HCT116 (cell line): ENCODE data around the gene KLHL11. TPM values are rescaled to one million over a fixed set of nuclear protein-coding genes. Genes with fewer than 3 reads are reported as not detected.

ENCODE experiments used
- ATAC-seq: fragments of 200-7000 bp; cut with Tn5 transposase; 2 replicates; pipeline ENCODE4 v1.9.1; 2020; ENCODE audit warnings: mild to moderate bottlenecking, moderate library complexity
- BruUV-seq: library from RNA; stranded (reverse); fragments of 400-500 nt; replicated peaks from 2 replicates; lab custom pipeline; 2021; lab: Mats Ljungman, UMichigan
- CTCF ChIA-PET: fragments of 300-600 bp; sonication (Branson Sonifier 250); formaldehyde crosslinking; loops from one replicate; lab custom pipeline; 2021; ENCODE audit warnings: antibody characterized with exemption; lab: Charles Lee
- POLR2A ChIA-PET: fragments of 300-600, 350-600 bp; sonication (Branson Sonifier 250); formaldehyde crosslinking; loops from one replicate; lab custom pipeline; 2021; ENCODE audit warnings: antibody characterized with exemption; lab: Charles Lee
- RAD21 ChIA-PET, 2 experiments: fragments of 300-600 bp; sonication (Branson Sonifier 250); formaldehyde crosslinking; loops; one replicate each; lab custom pipeline; 2023; ENCODE audit warnings: low total read pairs in 2 of 2; ENCODE audit not compliant: uncharacterized antibody in 2 of 2, unreplicated experiment in 2 of 2, low non-redundant PET in 1 of 2; lab: Charles Lee
- DNase-seq: peaks from one replicate; pipeline ENCODE4 v3.0.0-alpha.2; 2010; ENCODE audit warnings: low read depth, low spot score
- H2AFZ ChIP-seq: fragments of 200-600 bp; shearing (Covaris generic), sonication (generic); 2 replicates; pipeline ENCODE4 v1.6.1; 2017; ENCODE audit warnings: low read depth, mixed run types, mixed read lengths, antibody characterized with exemption, low read length; ENCODE audit not compliant: poor library complexity, severe bottlenecking
- H3K27ac ChIP-seq: 2 replicates; pipeline ENCODE4 v1.5.1; 2012; ENCODE audit warnings: low read depth, low read length
- H3K27me3 ChIP-seq: fragments of 200-600 bp; sonication (generic); 2 replicates; pipeline ENCODE4 v1.6.1; 2016; ENCODE audit warnings: mixed run types, low read length, mixed read lengths; ENCODE audit not compliant: insufficient read depth
- H3K36me3 ChIP-seq, 2 experiments: fragments of 200-500 bp in 1 of 2; fragments of 200-600 bp in 1 of 2; sonication (Bioruptor generic) in 1 of 2; sonication (generic) in 1 of 2; 2 replicates each; pipeline versions ENCODE4 v1.5.1 to v1.6.1; 2014 to 2016; ENCODE audit warnings: low read length in 2 of 2, inconsistent platforms in 1 of 2, mixed read lengths in 1 of 2, mixed run types in 1 of 2; ENCODE audit not compliant: insufficient read depth in 2 of 2, control insufficient read depth in 1 of 2
- H3K4me1 ChIP-seq, 2 experiments: fragments of 200-600 bp in 1 of 2; sonication (generic) in 1 of 2; 2 replicates each; pipeline versions ENCODE4 v1.5.1 to v1.6.1; 2012 to 2017; ENCODE audit warnings: low read length in 2 of 2, inconsistent platforms in 1 of 2, mild to moderate bottlenecking in 1 of 2, mixed read lengths in 1 of 2, mixed run types in 1 of 2, moderate library complexity in 1 of 2; ENCODE audit not compliant: insufficient read depth in 2 of 2, control insufficient read depth in 1 of 2
- H3K4me2 ChIP-seq: fragments of 200-600 bp; sonication (generic); 2 replicates; pipeline ENCODE4 v1.6.1; 2017; ENCODE audit warnings: mixed run types, low read length, mixed read lengths
- H3K4me3 ChIP-seq, 2 experiments: fragments of 200-600 bp in 1 of 2; sonication (generic) in 1 of 2; replicated peaks in 1 of 2; 2 replicates each; pipeline ENCODE4 v1.5.1; 2011 to 2016; ENCODE audit warnings: low read length in 2 of 2, control low read depth in 1 of 2, low read depth in 1 of 2, mild to moderate bottlenecking in 1 of 2, mixed read lengths in 1 of 2, mixed run types in 1 of 2
- H3K79me2 ChIP-seq: fragments of 200-600 bp; sonication (generic); 2 replicates; pipeline ENCODE4 v1.6.1; 2017; ENCODE audit warnings: mild to moderate bottlenecking, mixed run types, low read length, moderate library complexity, mixed read lengths; ENCODE audit not compliant: insufficient read depth
- H3K9ac ChIP-seq: fragments of 200-600 bp; sonication (generic); 2 replicates; pipeline ENCODE4 v1.6.1; 2016; ENCODE audit warnings: low read length, mixed read lengths
- H3K9me2 ChIP-seq: fragments of 200-600 bp; sonication (generic), shearing (Covaris generic); 2 replicates; pipeline ENCODE4 v1.6.1; 2017; ENCODE audit warnings: mixed run types, mild to moderate bottlenecking, moderate library complexity; ENCODE audit not compliant: insufficient read depth
- H3K9me3 ChIP-seq, 2 experiments: fragments of 200-500 bp in 1 of 2; fragments of 200-600 bp in 1 of 2; sonication (Bioruptor generic) in 1 of 2; sonication (generic) in 1 of 2; 2 replicates each; pipeline ENCODE4 v1.6.1; 2014 to 2017; ENCODE audit warnings: low read length in 2 of 2, mixed read lengths in 2 of 2, inconsistent platforms in 1 of 2, low read depth in 1 of 2, mild to moderate bottlenecking in 1 of 2, mixed run types in 1 of 2, moderate library complexity in 1 of 2; ENCODE audit not compliant: control insufficient read depth in 1 of 2, insufficient read depth in 1 of 2
- H4K20me1 ChIP-seq: fragments of 200-600 bp; sonication (generic), shearing (Covaris generic); 2 replicates; pipeline ENCODE4 v1.6.1; 2017; ENCODE audit warnings: mixed run types, mild to moderate bottlenecking, moderate library complexity; ENCODE audit not compliant: insufficient read depth
- ATF3 ChIP-seq: IDR thresholded peaks from 2 replicates; pipeline ENCODE4 v1.6.1; 2012
- EGR1 ChIP-seq: IDR thresholded peaks from 2 replicates; pipeline ENCODE4 v1.6.1; 2012; ENCODE audit warnings: low read depth
- FOSL1 ChIP-seq: IDR thresholded peaks from 2 replicates; pipeline ENCODE4 v1.6.1; 2012; ENCODE audit warnings: low read depth
- JUND ChIP-seq: IDR thresholded peaks from 2 replicates; pipeline ENCODE4 v1.6.1; 2012
- POLR2AphosphoS5 ChIP-seq: IDR thresholded peaks from 2 replicates; pipeline ENCODE4 v1.6.1; 2011; ENCODE audit warnings: mild to moderate bottlenecking, low read depth, low read length, moderate library complexity
- RAD21 ChIP-seq: IDR thresholded peaks from 2 replicates; pipeline ENCODE4 v1.6.1; 2012; ENCODE audit warnings: low read depth, mild to moderate bottlenecking
- SIN3A ChIP-seq: IDR thresholded peaks from 2 replicates; pipeline ENCODE4 v1.6.1; 2012; ENCODE audit warnings: low read depth
- SRF ChIP-seq: IDR thresholded peaks from 2 replicates; pipeline ENCODE4 v1.6.1; 2012; ENCODE audit warnings: low read depth
- TCF7L2 ChIP-seq: IDR thresholded peaks from 2 replicates; pipeline ENCODE4 v1.7.0; 2011; ENCODE audit warnings: borderline replicate concordance, inconsistent platforms; ENCODE audit not compliant: insufficient read depth, insufficient read length; ENCODE audit errors: extremely low read depth
- YY1 ChIP-seq: IDR thresholded peaks from 2 replicates; pipeline ENCODE4 v1.6.1; 2011; ENCODE audit warnings: low read length, low read depth, moderate library complexity, mild to moderate bottlenecking; ENCODE audit not compliant: insufficient replicate concordance; ENCODE audit errors: extremely low read depth
- ZNF274 ChIP-seq: fragments of 200-500 bp; sonication (Bioruptor generic); IDR thresholded peaks from 2 replicates; pipeline ENCODE4 v1.6.1; 2014; ENCODE audit warnings: mild to moderate bottlenecking, low read depth, low read length, inconsistent platforms
- intact Hi-C: fragments of 100-400 bp; cut with micrococcal nuclease; formaldehyde crosslinking; loops from 2 replicates; pipeline ENCODE4 v1.10.0; 2022
- total RNA-seq: library from RNA; stranded (reverse); gene quantifications from one replicate; pipeline ENCODE4 v1.2.1, GENCODE V29; 2021; ENCODE audit not compliant: unreplicated experiment
- TF ChIP-seq, protein P1 (sequence below): IDR thresholded peaks from 2 replicates; pipeline ENCODE4 v1.6.1; 2012

Gene KLHL11
- total RNA-seq, 1 experiment from 2014 or later, result 22.4 TPM

- H3K79me2 ChIP-seq, result peaks cover 22% of the 10 kb centered on the region
- ChIA-PET RAD21 (no interaction called here), POLR2A (no interaction called here)
- no peak for ATAC-seq
- H3K4me2 ChIP-seq, result peak overlapping the region; percentile 81
- peaks cover 4 to 15% of the 10 kb centered on the region in 2 experiments; a peak in 3 of 4 replicates for H3K4me1 ChIP-seq
- no peaks in the 10 kb centered on the region for H3K9me3 ChIP-seq
- intact Hi-C loops, result no loop called here
- no peaks in the 10 kb centered on the region for H3K9me2 ChIP-seq
- 0 out of 2 replicates have a peak overlapping the region, but pooled peaks have one; percentile 21 for H3K9ac ChIP-seq
- peak overlapping the region; percentile 29; the same call in 1 of the 2 replicates for H3K27ac ChIP-seq
- peak overlapping the region; percentile 76 for H2AFZ ChIP-seq
- TF ChIP-seq ATF3, result no peak
- no peak for TF ChIP-seq JUND
- TF ChIP-seq TCF7L2, result no peak
- no peak for TF ChIP-seq POLR2AphosphoS5
- no peak for TF ChIP-seq SRF
- no peak for TF ChIP-seq RAD21
- TF ChIP-seq, protein P1, sequence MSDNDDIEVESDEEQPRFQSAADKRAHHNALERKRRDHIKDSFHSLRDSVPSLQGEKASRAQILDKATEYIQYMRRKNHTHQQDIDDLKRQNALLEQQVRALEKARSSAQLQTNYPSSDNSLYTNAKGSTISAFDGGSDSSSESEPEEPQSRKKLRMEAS, result no peak
- no peak for TF ChIP-seq ZNF274
- no peak for TF ChIP-seq SIN3A
- TF ChIP-seq FOSL1, result no peak
- no peak for TF ChIP-seq EGR1
- no peak for TF ChIP-seq YY1
- TF ChIP-seq, all 23 proteins: peak for 0
- Histone ChIP-seq H3K36me3 (peaks cover 8 to 12% of the 10 kb centered on the region in 2 experiments; a peak in 2 of 4 replicates), H3K4me3 (peak overlapping the region; percentile 78 to 86), H3K27me3 (no peaks in the 10 kb centered on the region), H4K20me1 (no peaks in the 10 kb centered on the region)
- CTCF ChIA-PET, result no interaction called here
- no peak for DNase-seq
- BruUV-seq, result no TSS peak
Observed at GRCh38 chr17:41836550-41837196, 28.6 kb downstream of the KLHL11 start.
